ENCODE measurements around the gene DCLK3. TPM values are rescaled to one million over a fixed set of nuclear protein-coding genes. Genes with fewer than 3 reads are reported as not detected.

Gene DCLK3
- total and polyA plus RNA-seq, 10 of the 15 experiments (the other 5 are each of a cell fraction or from before 2014, with no cell fraction given) = not detected

- no peaks in the 10 kb centered on the region for H4K20me1 ChIP-seq (ENCODE audit: control insufficient read depth, insufficient read depth)
- no TSS peak for BruUV-seq (replicated peaks)
- H3K36me3 ChIP-seq (ENCODE audit: control insufficient read depth in 2 of 2, insufficient read depth in 2 of 2, low read length in 1 of 2) = no peaks in the 10 kb centered on the region
- FAIRE-seq (no peak), ATAC-seq (no peak), DNase-seq (ENCODE audit: low read depth, low spot score) (no peak)
- no peak overlapping the region for H3K4me2 ChIP-seq (ENCODE audit: control insufficient read depth, insufficient read depth)
- TF ChIP-seq, protein P1, sequence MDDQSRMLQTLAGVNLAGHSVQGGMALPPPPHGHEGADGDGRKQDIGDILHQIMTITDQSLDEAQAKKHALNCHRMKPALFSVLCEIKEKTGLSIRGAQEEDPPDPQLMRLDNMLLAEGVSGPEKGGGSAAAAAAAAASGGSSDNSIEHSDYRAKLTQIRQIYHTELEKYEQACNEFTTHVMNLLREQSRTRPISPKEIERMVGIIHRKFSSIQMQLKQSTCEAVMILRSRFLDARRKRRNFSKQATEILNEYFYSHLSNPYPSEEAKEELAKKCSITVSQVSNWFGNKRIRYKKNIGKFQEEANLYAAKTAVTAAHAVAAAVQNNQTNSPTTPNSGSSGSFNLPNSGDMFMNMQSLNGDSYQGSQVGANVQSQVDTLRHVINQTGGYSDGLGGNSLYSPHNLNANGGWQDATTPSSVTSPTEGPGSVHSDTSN (IDR thresholded peaks at IDR 0.05; ENCODE audit: insufficient replicate concordance, low read depth, low read length) = no peak
- TF ChIP-seq, protein P2, sequence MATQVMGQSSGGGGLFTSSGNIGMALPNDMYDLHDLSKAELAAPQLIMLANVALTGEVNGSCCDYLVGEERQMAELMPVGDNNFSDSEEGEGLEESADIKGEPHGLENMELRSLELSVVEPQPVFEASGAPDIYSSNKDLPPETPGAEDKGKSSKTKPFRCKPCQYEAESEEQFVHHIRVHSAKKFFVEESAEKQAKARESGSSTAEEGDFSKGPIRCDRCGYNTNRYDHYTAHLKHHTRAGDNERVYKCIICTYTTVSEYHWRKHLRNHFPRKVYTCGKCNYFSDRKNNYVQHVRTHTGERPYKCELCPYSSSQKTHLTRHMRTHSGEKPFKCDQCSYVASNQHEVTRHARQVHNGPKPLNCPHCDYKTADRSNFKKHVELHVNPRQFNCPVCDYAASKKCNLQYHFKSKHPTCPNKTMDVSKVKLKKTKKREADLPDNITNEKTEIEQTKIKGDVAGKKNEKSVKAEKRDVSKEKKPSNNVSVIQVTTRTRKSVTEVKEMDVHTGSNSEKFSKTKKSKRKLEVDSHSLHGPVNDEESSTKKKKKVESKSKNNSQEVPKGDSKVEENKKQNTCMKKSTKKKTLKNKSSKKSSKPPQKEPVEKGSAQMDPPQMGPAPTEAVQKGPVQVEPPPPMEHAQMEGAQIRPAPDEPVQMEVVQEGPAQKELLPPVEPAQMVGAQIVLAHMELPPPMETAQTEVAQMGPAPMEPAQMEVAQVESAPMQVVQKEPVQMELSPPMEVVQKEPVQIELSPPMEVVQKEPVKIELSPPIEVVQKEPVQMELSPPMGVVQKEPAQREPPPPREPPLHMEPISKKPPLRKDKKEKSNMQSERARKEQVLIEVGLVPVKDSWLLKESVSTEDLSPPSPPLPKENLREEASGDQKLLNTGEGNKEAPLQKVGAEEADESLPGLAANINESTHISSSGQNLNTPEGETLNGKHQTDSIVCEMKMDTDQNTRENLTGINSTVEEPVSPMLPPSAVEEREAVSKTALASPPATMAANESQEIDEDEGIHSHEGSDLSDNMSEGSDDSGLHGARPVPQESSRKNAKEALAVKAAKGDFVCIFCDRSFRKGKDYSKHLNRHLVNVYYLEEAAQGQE (IDR thresholded peaks at IDR 0.05; ENCODE audit: low read depth, low read length) = no peak
- TF ChIP-seq ELK1 (IDR thresholded peaks at IDR 0.05; ENCODE audit: low read depth, low read length) (no peak), JUNB (IDR thresholded peaks at IDR 0.05) (no peak), NBN (IDR thresholded peaks at IDR 0.05) (no peak)
- H3K27me3 ChIP-seq (replicated peaks in 1 of 2; ENCODE audit: control insufficient read depth in 2 of 2, insufficient read depth in 2 of 2, low read length in 1 of 2) = no peaks in the 10 kb centered on the region
- ChIA-PET SMC1A (ENCODE audit: uncharacterized antibody, unreplicated experiment) (no interaction called here), POLR2A (no interaction called here), RAD21 (ENCODE audit: unreplicated experiment) (no interaction called here), CTCF (no interaction called here)
- in situ Hi-C loops (cut with MboI) = no loop called here
- H3K27ac ChIP-seq (ENCODE audit: control insufficient read depth, insufficient read depth) = no peak overlapping the region
- WGBS (ENCODE audit: insufficient coverage, insufficient replicate concordance, low lambda C conversion rate, missing lambda C conversion rate) = 40% methylated on average over 3 of the region's 3 CpGs
- intact Hi-C loops (cut with micrococcal nuclease; ENCODE audit: unreplicated experiment) = no loop called here
- H3K4me3 ChIP-seq = no peak overlapping the region
- peaks cover 6% of the 10 kb centered on the region; the same call in 2 of the 3 replicates for H3K9me3 ChIP-seq (replicated peaks; ENCODE audit: control insufficient read depth, insufficient read depth, low read length)
- H3K4me1 ChIP-seq (ENCODE audit: control insufficient read depth, insufficient read depth, low read length) = no peaks in the 10 kb centered on the region
- no peak overlapping the region for H3K9ac ChIP-seq (ENCODE audit: control insufficient read depth, insufficient read depth, low read length)
- no peak overlapping the region for H2AFZ ChIP-seq (ENCODE audit: control insufficient read depth, low read depth, low read length)
- H3K79me2 ChIP-seq (ENCODE audit: control insufficient read depth, insufficient read depth, low read length) = no peaks in the 10 kb centered on the region
Observed at GRCh38 chr3:36680952-36681351, 83.4 kb downstream of the DCLK3 start.
